HG02678 (cell line): ENCODE data around the gene AGBL4.
A peak's percentile ranks its signal among the peaks of the same experiment; 100 is the strongest.

Experiments used
- ATAC-seq: cut with Tn5 transposase; IDR thresholded peaks from one replicate; pipeline ENCODE4 v1.9.1; 2021; ENCODE audit warnings: mild to moderate bottlenecking, moderate library complexity; ENCODE audit not compliant: unreplicated experiment

Gene AGBL4

DNA sequence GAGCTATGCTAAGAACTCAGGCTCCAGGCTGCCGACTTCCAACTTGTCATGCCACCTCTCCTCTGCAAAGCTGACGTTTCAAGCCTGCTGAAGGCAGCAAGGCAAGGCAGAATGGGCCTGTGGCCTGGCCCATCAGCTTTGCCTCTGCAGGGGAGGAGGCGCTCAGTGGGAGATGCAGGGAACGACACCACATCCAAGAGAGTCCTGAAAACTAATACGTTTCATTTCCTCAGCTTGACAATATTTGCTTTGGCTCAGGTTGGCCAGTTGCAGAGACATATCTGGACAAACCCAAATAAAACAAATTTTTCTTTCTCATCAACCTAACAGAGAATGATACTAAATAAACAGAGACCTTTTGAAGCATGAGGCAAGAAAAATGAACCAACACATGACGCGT, 1282.4 kb downstream of the AGBL4 start:
- no peak for ATAC-seq

DNA sequence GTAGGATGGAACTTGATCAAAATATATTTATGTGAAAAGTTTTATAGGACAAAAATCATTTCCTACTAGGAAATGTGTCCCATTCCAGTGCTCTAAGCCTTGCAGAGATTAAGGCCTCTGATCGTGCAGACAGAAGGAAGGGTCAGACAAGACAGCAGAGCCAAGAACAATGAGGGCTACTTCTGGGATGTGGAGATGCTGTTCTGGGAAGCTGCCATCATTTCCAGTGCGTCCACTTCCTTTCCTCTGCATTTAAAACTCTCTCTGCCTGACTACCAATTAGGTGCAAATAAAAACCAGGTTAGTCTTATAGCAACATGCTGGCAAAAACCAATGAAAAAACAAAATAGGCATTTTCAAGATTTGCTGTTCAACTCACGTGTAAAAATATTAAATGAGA, 1283.1 kb downstream of the AGBL4 start:
- no peak for ATAC-seq

DNA sequence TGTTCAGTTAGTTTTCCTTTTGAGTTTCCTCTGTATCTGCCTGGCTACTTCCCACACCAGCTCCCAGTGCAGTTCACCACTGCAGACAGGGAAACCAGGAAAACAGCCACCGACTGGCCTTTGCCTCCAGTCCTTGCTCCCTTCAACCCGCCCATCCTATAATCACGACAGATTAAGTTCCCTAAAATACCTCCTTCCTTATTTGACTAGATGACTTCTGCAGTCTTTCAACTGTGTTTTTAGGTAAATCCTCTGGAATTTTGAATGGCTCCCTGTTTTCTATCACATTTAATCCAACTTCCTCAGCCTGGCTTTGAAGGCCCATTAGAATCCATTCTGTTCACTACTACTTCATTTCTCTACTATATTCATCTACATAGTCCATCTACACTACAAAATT, 1284.7 kb downstream of the AGBL4 start:
- ATAC-seq: no peak

DNA sequence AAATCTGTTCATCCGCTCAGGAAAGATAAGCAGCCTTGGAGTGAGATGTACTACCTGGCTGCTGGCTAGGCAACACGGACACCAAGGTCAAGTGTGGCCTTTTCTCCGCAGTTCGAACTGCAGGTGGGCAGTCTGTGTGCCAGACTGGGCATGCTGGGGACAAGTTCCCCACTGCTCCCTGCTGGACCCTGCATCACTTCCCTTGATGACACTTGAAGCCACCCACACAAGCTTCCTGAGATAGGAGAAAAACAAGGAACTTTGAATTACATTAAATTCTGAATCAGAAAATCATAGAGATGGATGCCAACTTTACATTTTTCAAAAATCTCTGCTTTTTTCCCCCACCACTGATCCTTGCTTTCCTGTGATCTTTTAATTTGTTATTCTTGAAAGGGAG, 1285.4 kb downstream of the AGBL4 start:
- no peak for ATAC-seq

DNA sequence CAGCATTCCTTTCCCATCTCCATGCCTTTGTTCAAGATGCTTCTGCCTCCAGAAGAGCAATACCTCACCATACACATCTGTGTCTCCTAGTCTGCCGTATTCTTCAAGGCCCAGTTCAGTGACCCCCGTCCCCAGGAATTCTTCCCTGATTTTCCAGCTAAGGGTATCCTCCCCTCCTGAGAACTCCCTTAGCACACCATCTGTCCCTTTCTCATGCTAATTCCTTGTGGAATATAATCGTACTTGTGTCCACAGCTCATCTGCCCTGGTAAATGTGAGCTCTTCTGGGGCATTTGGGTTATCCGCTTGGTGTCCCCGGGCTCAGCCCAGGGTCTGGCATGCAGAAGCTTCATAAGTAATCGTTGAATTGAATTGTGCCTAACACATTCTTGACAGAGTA, 1288.0 kb downstream of the AGBL4 start:
- ATAC-seq: no peak

DNA sequence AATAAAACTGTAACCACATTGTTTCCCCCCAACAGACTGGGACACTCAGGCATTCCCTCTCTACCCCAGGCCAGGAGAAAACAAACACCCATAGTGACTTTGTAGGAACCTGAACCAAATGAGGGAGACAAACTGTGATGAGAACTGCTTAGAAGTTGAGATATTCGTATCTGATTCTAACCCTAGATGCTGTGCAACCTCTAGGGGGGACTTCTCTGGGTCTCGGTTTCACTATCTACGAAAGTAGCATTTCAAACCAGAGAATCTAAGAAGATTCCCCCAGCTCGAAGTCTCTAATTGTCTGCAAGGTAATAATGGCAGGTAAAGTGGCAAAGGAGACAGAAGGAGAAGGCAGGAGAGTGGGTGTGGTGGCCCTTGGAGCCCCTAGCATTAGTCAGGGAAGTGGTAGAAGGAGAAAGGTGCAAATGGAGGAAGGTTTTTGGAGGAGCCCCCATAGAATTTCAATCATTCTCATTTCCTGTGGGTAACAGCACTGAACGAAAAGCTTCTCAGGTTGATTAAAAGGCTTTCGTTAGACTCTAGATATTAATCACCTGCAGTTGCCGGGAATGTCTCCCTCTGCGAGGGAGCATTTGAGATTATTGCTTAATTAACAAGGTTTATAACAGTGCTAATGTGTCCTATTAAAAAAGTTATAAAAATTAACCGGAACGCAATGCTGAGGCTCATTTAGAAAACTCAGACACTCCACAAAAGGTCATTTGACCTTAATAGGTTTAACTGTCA, 1293.4 kb downstream of the AGBL4 start:
- ATAC-seq: peak; percentile 81

DNA sequence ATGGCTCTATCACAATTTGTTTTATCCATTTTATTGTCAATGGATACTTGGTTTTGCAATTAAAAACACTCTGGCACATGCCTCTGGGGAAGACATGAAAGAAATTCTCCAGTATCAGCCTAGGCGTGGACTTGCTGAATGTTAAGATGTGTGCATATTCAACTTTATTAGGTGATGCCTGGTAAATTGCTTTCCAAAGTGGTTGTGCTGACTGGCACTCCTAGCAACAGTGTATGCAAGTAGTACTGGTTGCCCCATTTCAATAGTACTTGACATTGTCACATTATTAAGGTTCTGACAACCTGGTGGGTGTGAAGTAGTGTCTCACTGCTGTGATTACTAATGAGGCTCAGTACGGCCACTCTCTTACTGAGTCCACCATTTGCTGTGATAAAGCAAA, 1295.2 kb downstream of the AGBL4 start:
- no peak for ATAC-seq

DNA sequence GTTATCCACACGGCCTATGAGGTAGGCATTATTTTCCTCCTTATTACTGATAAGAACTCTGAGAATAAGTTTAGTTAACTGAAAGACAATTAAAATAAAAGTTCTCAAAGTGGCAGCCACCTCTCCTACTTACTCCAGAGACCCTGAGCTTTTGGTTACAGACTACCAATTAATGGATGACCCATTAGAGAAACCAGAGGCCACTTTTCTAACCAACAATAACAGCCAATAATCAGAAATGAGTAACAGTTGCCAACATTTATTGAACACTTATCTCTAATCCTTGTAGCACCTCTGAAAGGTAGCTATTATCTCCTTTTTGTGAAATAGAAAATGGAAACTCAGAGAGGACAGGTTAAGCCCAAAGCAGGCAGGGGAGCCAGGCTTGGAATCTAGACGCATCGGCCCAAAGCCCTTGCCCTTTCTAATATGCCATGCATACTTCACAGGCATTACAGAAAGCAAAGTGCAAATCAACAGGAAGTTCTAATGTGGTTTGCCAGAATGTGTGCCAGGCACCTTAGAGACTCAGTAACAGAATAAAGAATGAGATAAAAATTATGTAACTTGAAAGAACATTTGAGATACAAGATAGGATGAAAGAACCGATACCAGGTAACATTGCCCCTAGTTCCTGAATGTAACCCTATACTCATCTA, 1297.1 kb downstream of the AGBL4 start:
- ATAC-seq: no peak

DNA sequence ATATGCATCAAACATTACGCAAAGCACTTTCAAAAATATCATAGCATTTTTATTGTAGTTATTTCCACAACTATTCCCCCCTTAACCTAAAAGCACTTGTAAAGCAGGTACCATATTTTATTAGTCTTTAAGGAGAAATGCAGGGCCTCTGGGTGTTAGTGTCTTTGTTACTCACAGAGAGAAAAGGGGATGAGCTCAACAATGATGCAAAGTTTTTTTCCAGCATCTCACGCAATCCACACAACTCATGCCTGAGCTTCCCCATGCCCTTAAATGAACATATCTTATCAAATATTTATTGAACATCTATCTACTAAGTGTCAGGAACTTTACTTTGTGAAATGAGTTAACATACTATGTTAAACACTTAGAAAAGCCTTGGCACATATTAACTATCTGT, 1297.6 kb downstream of the AGBL4 start:
- ATAC-seq: no peak

DNA sequence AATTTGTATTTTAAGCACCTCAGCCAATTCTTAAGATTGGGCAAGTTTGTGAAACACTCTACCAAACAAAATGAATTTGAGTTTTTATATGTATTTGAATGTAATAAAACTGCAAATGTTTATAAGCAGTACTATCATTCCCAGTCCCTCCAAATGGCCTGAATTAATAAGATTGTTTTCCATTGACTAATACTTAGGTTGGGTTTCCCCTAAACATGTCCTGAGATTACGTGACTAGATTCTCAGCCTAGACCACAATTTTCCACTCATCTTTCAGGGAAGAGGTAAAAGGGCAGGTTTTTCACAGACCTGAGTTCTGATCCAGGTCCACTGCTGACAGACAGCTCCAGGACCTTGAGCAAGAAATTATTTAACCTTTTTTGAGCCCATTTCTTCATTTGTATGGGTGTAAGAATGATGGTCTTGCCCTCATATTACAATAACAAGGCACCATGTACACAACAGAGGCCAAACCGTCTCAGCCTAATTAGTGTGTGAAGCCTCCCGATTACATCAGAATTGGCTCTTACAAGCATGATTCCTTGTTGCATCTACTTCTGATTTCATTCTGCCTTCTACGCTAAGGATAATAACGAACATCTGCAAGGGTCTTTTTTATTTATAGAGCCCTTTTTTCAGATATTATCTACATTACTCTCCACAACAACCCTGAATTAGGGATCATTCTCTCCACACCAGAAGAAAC, 1298.3 kb downstream of the AGBL4 start:
- ATAC-seq: no peak

DNA sequence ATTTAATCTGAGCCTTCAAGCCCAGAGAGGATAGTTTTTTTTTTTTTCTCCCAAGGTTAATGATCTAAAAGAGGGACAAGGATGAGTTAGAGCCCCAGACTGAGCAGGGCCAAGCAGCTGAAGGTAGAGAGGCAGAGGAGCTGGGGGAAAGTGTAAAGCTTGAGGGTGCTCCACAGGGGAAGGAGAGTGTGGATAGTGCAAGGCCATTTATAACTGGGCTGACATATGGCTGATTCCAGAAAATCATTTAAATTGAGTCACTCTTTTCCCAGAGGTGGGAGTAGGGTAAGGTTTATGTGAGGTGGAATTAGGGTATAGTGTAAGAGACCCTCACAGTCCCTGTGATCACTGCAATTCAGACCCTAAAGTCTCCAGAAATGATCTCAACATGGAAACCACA, 1302.8 kb downstream of the AGBL4 start:
- ATAC-seq: no peak

DNA sequence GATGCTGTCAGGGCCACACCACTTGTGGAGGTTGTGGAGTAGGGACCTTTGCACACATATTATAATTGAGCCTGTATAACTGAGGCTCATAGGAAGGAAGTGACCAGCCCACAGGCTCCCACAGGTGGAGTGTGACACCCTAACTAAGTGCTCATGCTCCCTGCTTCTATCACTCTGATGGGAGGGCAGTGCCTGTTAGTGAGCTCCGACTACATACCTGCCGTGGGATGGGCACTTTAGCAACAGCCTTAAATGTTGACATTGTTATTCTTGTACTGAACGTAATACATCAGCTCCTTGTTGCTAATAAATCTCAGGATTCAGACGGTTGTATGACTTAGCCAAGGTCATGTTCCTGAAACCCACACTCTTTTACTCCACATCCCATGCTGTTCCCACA, 1305.0 kb downstream of the AGBL4 start:
- no peak for ATAC-seq

DNA sequence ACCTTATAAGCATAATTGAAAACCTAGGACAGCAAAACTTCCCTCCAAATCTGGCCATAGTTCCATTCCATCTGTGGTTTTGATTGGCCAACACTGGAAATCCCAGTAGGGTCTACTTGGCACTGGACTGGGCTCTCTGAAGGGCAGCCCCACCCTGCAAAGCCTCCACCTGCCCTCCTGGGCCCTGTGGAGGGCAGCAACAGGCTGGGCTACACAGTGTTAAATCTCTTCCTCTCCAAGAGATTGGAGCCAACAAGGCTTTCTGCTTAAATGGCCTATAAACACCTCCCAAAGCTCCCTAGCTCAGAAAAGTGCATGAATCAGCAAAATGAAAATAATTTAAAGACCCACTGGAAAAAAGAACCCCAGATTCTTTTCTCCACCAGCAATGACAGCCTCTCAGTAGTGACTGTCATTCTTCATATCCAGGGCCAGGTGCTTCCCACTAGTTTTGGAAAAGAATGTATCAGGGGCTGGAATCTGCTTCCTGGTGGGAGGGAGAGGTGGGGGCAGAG, 1305.6 kb downstream of the AGBL4 start:
- no peak for ATAC-seq

DNA sequence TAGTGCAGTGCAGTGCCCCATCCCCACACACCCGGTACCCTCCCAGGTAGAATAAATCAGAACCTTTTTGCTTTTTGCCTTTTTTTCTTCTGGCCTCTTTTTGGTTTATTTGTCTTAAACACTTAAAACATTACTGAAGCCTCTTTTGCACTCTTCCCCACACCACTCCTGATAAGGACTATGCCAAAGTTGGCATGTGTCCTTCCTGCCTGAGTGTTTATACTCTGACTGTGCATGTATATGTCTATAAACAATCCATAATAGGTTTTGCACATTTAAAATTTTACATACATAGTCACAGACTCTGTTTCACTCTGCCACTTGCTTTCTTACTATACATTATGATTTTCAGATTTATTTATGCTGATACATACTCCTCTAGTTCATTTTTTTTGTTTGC, 1306.7 kb downstream of the AGBL4 start:
- no peak for ATAC-seq

DNA sequence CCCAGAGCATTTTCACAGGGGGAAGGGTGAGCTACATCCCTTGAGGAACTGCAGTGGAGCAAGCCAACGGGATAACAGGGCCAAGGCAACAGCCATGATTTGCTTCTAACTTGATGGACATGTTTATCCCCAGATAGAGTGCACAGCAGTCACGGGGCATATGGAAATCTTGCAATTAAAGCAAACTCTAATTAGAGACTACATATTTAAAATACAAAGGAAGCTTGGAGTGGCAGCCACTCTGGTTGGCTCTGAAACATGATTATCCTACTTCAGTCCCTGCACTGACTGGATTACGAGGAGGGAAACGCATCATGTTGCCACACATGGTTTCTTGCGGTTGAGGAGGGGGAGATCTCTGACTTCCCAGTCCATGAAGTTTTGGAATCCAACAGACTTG, 1307.8 kb downstream of the AGBL4 start:
- no peak for ATAC-seq

DNA sequence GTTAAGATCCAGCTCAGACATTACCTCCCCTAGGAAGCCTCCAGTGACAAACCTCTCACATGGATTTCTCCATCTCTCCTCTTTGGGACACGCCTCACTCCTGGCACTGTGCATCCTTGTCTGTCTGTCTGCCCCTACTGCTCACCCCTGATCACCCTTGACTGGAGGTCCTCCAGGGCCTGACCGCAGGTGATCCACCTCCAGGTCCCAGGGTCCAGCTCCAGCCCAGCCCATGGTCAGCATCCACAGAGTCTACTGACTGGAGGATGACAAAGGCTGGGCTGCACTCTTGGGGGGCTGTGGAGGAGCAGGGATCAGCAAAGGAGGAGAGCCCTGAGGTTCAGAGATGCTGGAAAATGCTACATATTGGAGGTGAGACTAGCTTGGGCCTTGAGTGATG, 1312.8 kb downstream of the AGBL4 start:
- ATAC-seq: no peak

DNA sequence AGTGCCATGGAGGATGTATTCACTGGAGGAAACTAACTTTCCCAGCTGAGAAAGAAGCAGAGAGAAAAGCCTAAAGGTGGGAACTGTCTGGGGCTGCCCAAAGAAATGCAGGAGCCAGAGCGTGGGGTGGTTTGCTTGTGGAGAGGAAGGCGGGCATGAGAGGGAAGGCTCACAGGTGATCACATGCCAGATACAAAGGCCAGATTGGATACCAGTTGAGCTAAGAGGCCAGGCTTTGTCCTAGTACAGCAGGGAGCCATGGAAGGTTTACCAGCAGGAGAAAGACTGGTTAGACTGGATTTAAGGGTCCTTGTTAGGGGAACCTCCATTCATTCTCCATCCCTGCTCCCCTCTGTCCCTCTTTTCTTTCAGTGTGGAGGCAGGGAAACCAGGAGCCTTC, 1313.4 kb downstream of the AGBL4 start:
- ATAC-seq: no peak

DNA sequence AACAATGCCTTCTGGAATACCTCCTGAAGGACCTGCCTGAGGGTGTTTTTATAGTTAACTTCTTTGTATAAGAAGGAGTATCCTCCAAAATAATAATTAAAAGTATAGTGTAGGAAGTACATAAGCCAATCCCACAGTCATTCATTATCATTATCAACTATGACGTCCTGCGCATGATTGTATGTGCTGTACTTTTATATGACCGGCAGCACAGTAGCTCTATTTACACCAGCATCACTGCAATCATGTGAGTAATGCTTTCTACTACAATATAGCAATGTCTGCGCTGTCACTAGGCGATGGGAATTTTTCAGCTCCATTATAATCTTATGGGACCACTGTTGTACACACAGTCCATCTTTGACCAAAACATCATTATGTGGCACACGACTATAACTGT, 1319.0 kb downstream of the AGBL4 start:
- no peak for ATAC-seq

DNA sequence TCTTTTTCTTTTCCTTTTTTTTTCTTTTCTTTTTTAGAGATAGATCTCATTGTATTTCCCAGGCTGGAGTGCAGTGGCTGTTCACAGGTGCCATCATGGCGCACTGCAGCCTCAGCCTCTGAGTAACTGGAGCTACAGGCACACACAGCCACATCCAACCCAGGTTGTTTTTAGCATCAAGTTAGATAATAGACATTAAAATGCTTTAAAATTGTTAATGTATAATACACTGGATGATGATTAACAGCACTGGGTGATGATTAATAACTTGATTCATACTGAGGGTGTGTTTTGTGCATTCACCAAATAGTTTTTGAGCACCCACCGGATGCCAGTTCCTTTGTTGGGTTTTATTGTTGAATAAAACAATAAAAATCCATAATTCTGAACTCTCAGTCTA, 1322.3 kb downstream of the AGBL4 start:
- ATAC-seq: no peak

DNA sequence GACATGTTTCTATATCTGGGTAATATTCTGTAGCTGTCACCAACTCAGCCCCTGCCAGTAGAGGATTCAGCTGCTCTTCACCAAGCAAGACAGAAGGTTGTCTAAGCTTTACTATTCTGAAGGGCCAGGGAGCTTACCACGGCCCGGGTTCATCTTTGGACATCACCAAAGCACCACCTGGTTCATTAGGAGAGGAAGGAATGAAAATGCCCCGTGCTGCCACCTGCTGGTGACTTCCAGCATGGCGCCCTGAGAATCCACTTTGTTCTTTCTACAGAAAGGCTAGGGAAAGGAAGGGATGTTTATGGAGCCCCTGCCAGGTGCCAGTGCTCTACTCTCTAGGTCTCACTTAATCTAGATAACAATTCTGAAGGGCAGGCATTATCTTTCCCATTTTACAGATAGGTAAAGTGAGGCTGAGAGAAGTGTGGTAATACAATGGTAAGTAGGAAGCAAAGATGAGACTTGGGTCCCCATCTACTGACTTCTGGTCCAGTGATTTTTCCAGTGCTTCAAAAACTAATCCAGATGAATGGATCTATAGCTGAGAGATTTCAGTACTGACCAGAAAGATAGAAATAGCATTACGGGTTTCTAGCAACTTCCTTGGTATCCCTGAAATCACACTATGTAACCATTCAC, 1326.6 kb downstream of the AGBL4 start:
- ATAC-seq: peak; percentile 62

DNA sequence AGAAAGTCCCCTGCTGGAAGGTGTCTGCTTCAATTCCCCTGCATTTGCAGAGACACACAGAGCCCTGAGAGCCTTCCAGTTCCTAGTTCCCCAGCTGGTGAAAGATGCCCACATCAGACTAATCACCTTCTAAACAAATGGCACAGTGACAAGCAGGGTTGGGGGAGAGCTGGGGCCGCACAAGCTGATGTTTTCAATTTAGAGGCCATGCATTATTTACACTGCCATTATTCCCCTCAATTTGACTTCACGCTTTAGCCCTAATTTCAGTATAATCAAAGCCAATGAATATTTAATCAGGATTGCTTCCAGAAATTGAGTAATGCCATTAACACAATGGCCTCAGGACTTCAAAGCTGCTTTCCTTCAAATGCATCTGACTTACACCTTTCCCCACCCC, 1328.6 kb downstream of the AGBL4 start:
- no peak for ATAC-seq
